GM19372 (cell line): ENCODE results near the gene SLC28A2.
"Not testable (repeated sequence)": the region's sequence is repeated elsewhere in the genome, so short reads cannot be mapped to it uniquely, and the experiment has no call there.

Experiments used
- ATAC-seq: cut with Tn5 transposase; IDR thresholded peaks from one replicate; pipeline ENCODE4 v1.9.1; 2021; ENCODE audit warnings: mild to moderate bottlenecking, low read depth, moderate library complexity; ENCODE audit not compliant: unreplicated experiment

SLC28A2 gene, protein sequence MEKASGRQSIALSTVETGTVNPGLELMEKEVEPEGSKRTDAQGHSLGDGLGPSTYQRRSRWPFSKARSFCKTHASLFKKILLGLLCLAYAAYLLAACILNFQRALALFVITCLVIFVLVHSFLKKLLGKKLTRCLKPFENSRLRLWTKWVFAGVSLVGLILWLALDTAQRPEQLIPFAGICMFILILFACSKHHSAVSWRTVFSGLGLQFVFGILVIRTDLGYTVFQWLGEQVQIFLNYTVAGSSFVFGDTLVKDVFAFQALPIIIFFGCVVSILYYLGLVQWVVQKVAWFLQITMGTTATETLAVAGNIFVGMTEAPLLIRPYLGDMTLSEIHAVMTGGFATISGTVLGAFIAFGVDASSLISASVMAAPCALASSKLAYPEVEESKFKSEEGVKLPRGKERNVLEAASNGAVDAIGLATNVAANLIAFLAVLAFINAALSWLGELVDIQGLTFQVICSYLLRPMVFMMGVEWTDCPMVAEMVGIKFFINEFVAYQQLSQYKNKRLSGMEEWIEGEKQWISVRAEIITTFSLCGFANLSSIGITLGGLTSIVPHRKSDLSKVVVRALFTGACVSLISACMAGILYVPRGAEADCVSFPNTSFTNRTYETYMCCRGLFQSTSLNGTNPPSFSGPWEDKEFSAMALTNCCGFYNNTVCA

DNA sequence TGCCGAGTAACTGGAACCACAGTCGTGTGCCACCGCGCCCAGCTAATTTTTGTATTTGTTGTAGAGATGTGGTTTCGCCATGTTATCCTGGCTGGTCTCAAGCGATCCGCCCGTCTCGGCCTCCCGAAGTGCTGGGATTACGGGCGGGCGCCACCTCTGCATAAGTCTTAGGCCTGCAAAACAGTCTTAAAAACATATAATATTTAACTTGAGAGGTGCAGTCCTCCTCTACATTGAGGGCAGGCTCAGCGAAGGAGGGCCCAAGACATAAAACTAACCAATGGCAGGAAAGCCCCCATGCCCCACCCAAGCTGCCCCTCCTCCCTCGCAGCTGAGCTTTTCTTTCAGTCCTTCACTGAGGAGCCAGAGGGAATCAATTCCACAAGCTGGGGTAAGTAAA, at the start of gene SLC28A2:
SLC28A2 (plus strand) TSS at position 347 of the 400 bp plus-strand sequence. CDS start 982 bp downstream, outside the sequence.
- no peak for ATAC-seq

DNA sequence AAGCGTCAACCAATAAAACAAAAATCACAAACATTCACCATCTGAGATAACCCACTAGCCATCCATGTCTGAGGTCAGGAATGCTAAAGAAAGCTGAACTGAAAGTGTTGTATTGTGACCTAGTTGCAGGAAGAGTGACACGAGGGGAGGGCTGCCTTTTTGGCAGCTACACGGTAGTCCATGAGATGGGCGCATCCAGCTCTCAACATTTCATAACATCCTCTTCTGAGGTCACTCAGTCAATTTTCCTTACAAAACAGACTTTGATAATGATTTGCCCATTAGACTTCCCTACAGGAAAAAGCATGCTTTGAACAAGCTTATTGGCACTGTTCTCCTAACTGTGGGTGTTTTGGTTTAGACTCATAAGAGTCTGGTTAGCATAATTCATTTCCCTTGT, 48.9 kb upstream of the SLC28A2 start:
- no peak for ATAC-seq

DNA sequence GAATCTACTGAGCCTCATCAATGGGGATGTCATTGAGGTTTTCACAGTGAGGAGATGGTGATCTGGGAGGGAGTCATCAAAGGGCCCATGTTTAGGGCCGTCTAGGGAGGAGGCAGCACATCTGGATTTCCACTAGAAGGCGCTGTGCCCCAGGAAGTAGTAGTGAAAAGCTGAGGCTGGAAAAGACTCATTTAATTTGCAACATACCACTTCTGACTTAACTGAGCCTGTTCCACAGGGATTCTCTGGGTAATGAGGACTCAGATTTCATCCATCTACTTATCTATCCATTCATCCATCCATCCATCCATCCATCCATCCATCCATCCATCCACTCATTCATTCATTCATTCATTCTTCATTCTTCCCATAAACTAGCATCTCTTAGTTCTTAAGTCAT, 46.8 kb upstream of the SLC28A2 start:
- no peak for ATAC-seq

DNA sequence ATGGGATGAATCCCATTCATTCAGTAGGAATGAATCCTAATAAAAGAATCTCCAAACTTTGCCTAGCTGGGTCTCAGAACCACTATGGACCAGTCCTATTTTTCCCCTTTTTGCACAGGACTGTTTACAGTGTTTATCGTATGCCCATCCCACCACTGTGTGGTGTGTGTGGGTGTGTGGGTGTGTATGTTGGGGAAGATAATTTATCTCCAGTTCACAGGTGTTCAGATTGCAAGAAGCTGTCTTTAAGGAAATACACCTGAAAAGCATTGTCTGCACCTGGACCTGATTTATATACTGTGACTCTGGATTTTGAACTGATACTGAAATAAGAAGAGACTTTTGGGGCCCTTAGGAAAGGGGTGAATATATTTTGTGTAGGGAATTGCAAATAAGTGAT, 39.5 kb upstream of the SLC28A2 start:
- ATAC-seq = no peak

DNA sequence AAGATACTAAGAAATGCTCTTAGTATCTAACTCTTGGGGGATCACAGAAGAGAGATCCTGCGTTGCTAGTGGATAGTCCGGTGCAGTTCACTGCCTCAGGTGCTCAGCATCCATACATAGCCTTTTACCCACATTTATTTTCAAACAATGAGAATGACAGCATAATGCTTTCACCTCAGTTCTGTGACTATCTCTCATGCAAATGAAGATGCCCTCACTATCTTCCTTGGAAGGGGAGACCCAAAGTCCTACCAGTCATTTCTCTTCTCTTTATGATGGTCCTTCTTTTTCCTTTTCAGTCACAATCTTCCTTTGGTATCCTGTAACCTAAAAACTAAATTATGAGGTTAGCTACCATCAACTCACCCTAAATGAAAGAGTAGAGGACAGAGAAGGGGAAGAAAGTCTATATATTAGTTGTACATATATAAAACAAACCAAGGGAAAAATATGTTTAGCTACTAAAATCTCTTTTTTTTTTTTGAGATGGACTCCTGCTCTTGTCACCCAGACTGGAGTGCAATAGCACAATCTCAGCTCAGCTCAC, 30.9 kb upstream of the SLC28A2 start:
- no peak for ATAC-seq

DNA sequence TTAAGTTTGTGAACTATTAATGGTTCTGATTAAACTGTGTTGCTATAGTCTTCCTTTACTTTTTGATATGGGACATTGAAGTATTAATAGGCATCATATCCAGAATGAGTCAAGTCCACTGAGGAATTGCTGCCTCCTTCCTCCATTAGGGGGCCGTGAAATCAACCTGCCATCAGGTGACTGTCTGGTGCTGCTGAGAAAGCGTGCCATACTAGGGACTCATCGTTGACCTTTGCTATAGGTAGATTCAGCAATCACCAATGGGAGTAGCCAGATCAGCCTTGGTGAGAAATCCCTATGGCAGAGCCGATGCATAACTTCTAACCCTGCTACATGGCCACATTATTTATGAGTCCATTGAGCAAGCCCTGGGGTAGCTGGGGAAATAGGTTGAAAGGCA, 30.1 kb upstream of the SLC28A2 start:
- no peak for ATAC-seq

DNA sequence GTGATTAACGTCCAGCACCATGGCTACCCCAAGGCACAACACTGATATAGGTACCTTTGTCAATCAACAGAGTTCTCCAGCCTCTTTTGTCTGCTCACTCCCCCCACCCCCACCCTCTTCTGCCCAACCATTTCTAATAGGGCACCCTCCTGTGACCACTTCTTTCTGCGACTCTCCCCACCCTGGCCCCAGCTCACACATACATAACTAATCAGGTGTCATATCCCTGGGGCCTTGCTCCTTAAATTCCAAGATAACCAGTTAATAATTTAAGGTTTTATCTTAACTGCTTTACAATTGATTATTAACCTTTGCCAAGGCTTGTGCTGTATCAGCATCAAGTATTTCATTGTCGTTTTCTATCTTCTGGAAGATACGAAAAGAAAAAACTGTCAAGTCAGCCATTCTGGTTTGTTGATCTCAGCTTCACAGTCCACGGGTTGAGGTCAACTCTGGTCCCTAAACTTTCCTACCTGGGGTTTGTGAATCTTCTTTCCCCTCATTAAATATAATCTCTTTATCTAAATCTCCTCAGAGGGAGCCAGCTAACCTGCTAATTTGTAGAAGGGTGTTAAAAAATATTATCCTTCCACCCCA, 27.3 kb upstream of the SLC28A2 start:
- ATAC-seq = no peak

DNA sequence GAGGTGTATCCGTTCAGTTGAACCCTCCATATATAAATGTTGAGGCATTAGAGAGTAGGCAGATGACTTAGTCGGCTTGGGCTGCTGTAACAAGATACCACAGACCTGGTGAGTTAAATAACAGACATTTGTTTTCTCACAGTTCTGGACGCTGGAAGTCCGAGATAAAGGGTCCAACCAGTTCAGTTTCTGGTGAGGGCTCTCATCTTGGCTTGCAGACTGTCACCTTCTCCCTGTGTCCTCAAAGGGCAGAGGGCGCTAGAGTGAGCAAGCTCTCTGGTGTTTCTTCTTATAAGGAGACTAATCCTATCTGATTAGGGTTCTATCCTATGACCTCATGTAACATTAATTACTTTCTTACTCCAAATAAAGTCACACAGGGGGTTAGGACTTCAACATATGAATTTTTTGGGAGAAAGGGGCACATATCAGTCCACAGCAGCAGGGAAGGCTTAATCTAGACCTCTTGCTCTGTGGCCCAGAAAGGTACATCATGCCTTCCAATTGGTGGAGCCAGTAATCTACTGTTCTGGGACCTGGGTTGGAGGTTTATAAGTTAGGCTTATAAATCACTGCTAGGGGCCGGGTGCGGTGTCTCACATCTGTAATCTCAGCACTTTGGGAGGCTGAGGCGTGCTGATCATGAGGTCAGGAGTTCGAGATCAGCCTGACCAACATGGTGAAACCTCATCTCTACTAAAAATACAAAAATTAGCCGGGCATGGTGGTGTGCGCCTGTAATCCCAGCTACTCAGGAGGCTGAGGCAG, 26.3 kb upstream of the SLC28A2 start:
- ATAC-seq = no peak

DNA sequence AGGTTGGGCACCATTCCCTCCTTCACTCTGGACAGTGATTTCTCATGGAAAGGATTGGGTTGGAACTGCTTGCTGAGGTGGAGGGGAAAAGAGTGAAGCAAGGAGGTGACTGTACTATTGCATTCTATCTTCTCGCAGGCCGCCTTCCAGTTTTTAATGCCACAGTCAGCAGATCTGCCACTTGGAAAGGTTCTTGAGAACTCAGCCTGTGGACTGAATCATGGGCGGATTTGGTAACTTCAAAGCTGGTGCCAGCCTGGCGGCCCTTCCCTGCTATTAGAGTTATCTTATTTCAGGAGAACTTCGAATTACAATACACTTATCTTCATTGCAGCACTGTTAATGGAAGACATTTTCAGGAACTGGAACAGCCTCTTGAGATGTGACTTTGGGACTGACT, 23.1 kb upstream of the SLC28A2 start:
- no peak for ATAC-seq

DNA sequence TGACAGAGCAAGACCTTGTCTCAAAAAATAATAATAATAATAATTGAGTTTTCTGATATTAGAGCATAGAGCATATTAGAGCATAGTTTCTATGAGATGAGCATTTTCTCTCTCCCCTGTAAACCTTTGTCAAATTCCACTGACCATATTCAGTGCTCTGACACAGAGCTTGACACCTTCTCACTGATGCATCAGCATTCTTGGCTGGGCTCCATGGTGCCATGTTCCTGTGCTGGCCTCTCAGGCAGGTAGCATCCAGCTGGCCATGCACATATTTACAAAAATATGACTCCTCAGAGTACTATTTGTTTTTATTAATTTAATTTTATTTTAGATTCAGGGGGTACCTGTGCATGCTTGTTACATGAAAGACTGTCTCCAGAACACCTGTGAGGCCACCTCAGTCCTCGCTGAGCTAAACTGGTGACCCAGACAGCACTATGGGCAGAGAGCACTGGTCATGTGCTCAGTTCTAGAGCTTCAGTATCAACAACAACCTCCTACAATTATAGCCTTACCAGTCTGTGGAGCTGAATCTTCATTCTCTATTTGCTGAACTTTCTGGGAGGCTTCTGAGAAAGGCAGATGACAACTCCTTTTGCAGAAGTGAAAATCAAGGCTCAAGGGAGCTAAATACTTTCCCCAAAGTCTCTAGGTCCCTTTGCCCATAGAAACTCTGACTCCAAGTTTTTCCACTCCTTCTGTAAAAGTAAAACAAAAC, 21.6 kb upstream of the SLC28A2 start:
- no peak for ATAC-seq

DNA sequence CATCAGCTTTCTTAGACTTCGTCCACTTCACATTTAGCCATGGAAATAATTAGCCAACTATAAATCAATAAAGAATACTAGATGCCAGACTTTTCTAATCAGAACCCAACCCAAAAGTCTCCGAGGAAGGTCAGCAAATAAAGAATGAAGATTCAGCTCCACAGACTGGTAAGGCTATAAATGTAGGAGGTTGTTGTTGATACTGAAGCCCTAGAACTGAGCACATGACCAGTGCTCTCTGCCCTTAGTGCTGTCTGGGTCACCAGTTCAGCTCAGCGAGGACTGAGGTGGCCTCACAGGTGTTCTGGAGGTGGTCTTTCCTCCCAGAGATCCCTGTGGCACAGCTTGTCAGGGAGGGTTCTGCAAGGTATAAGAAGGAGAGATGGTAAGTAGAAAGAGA, 20.9 kb upstream of the SLC28A2 start:
- no peak for ATAC-seq

DNA sequence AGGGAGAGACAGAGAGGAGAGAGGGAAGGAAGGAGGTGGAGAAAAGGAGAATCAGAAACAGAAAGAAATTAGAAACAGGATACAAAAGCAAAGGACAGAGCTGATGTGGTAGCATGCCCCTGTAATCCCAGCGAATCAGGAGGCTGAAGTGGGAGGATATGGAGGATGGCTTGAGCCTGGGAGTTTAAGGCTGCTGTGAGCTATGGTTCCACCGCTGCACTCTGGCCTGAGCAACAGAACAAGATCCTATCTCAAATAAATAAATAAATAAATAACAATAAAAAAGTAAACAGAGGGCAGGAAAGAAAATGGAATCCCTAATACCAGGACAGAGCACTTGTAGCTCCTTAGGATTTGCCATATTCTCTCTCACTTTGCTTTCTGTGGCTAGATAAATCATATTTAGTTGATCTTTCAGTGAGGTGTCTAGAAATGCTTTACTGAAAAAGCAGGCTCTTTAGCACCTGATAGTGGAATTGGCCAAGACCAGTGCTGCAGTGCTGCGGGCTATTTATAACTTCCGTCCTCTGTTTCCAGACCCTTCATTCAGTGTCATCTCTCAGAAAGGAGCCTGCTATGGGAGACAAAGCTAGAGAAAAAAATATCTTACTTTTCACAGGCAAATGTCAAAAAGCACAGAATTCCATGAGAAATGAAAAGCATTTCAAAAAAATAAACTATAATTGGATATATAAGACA, 20.0 kb upstream of the SLC28A2 start:
- ATAC-seq = no peak

DNA sequence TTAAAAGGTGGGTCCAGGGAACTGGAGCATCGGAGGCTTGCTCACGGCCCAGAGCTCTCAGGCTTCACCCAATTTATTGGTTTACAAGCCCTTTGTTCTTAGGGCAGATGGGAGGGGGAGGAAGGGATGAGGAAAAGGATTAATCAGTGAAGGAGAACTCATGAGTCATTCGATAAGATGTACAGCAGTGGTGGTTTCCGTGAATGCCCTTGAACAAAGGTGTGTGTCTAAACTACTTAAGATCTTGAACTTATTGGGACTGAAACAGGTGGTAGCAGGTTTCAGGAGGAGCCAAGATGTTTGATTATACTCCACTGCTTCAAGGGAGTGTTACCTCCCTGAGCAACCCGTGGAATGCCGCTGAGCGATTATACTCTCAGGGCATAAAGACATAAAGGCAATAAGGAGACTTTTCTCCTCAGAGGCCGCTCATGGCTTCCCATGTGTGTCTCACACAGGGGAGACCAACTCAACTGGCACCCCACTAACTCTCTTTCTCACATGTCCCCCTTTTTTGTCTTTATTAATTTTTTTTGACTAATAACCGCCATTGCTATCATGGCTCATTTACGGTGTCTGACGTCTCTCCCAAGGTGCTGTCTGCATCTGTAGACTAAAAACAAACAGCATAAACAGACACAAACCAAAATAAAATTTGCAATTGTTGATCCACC, 17.3 kb upstream of the SLC28A2 start:
- no peak for ATAC-seq

DNA sequence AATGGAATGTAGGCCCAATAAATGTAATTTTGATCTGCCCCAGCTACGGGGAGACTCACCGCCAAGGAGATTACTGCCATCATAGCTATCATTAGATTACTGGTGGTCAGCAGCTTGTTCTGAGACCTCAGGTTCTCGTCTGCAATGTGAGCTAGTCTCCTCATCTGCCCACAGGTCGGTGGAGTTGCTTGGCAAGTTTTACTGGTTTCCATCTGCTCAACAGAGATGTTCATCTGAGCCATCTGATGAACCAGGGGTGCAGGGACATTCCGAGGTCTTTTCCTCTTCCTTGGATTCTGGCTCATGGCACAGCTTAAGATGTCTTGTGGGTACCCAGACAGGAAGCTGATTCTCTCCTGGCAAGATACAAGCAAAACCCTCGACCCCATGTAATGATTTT, 15.2 kb upstream of the SLC28A2 start:
- ATAC-seq = not testable (repeated sequence)

DNA sequence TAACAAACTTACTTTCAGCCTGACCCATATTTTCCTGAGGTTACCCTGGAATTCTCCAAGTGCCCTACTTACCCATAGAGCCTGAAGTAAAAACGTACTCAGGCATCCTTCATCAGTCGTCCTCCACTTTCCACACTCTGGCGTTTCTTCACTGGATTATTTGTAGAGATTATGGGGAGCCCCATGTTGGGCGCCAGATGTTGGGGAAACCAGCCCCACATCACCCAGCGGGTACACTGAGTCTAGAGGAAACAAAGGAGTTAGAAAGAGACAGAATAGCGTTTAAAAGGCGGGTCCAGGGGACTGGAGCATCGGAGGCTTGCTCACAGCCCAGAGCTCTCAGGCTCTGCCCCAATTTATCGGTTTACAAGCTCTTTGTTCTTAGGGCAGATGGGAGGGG, 9.7 kb upstream of the SLC28A2 start:
- ATAC-seq = no peak

DNA sequence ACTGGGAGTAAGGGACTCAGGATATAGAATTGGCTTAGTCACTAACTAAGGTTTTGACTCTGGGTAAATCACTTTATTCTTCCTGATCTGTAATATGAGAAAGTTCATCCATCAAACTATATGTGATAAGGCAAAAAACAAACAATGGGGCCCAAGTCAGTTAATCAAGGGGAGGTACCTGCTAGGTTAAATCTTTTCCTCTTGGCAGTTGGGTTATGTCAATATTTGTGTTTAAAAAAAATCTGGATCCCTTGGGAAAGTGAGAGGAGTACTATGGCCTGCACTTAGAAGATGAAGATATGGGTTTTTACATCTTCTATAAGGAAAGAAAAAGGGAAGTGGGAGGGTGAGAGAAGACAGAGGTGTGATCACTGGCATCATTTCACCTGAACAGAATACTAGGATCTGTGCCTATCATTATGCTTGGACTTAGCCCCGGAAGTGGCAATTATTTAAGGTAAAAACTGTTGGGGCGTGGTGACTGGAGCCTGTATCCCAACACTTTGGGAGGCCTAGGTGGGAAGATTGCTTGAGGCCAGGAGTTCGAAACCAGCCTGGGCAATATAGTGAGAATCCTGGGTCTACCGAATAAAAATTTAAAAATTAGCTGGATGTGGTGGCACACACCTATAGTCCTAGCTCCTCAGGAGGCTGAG, 2.8 kb upstream of the SLC28A2 start:
- ATAC-seq = no peak

DNA sequence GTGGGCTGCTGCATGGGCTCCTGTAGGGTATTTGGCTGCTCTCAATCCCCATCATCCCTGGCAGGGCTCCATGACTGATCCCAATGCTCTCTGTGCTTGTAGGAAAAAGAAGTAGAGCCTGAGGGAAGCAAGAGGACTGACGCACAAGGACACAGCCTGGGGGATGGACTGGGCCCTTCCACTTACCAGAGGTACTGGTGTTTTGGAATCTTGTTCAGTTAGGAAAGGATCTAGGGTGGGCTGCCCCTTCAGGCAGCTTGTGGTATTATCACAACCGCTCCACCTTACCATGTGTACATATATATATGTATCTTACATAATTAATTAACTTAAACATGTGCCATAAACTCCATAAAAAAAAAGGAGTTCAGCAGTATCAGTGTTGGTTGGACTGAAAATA, 1.3 kb downstream of the SLC28A2 start:
- no peak for ATAC-seq

DNA sequence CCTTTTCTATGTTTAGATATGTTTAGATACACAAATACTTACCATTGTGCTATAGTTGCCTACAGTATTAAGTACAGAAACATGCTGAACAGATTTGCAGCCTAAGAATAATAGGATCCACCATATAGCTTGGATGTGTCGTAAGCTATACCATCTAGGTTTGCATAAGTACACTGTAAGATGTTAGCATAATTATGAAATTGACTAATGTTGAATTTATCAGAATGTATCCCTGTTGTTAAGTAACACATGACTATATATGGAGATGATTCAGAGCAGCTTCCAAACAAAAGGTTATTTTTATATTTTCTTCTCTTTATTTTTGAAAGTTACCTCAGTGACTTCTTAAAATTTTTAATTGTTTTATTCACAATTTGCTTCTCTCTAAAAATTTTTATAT, 2.4 kb downstream of the SLC28A2 start:
- no peak for ATAC-seq
